ENCODE data around the gene EFHD2.

- no peak for TF ChIP-seq POLR2A (IDR thresholded peaks at IDR 0.05)
- TF ChIP-seq CTCF (IDR thresholded peaks at IDR 0.05): no peak
- no peak for TF ChIP-seq POLR2AphosphoS5 (IDR thresholded peaks at IDR 0.05)
These were observed 44.0 kb downstream of the EFHD2 start for GRCh38 chr1:15453734-15454133.

All from prostate gland (tissue), 2 donors.